ENCODE data around the gene DTYMK.

The DTYMK gene

DNA sequence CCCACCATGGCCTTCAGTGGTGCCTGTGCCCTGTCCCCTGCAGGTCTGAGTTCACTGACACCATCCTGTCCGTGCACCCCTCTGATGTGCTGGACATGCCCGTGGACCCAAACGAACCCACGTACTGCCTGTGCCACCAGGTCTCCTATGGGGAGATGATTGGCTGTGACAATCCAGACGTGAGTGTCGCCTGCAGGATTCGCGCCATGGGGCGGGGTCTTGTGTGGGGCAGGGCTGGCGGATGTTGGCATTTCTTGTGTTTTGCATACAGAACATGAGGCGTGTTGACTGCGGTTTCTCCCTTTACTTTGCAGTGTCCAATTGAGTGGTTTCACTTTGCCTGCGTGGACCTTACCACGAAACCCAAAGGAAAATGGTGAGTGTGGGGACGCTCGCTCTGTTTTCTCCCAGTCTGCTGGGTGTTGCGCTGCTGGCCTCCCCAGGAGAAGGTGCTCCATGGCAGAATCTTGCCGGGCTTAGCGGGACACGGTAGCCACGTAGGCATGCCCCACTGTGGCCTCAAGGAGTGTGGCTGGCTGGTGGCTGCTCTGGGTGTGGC is 36.4 kb upstream of the DTYMK start:
- DNase-seq (ENCODE audit: low spot score in 2 of 2) (no peak), ATAC-seq (no peak)
- H3K9me3 Mint-ChIP-seq, result no peaks in the 10 kb centered on the region
- peaks cover 57% of the 10 kb centered on the region for H3K36me3 Mint-ChIP-seq
- peaks cover 6% of the 10 kb centered on the region for H3K4me1 Mint-ChIP-seq
- H3K27ac Mint-ChIP-seq, result peak overlapping the region; percentile 26
- H3K4me3 Mint-ChIP-seq, result no peak overlapping the region

- Mint-ChIP-seq H3K27ac (no peak overlapping the region), H3K4me1 (peaks cover 6% of the 10 kb centered on the region), H3K9me3 (no peaks in the 10 kb centered on the region), H3K36me3 (peaks cover 69% of the 10 kb centered on the region), H3K4me3 (no peak overlapping the region)
- DNase-seq (ENCODE audit: low spot score in 2 of 2), result no peak
- no peak for ATAC-seq
These were observed 35.2 kb upstream of the DTYMK start for GRCh38 chr2:241721852-241722251.

GRCh38 chr2:241720560-241720959 is 33.9 kb upstream of the DTYMK start:
- peaks cover 75% of the 10 kb centered on the region for H3K36me3 Mint-ChIP-seq
- DNase-seq (ENCODE audit: low spot score in 2 of 2) (no peak), ATAC-seq (no peak)
- no peak overlapping the region for H3K4me3 Mint-ChIP-seq
- no peaks in the 10 kb centered on the region for H3K9me3 Mint-ChIP-seq
- H3K4me1 Mint-ChIP-seq, result peaks cover 6% of the 10 kb centered on the region
- no peak overlapping the region for H3K27ac Mint-ChIP-seq

GRCh38 chr2:241720099-241720498 is 33.5 kb upstream of the DTYMK start:
- H3K4me1 Mint-ChIP-seq, result peaks cover 6% of the 10 kb centered on the region
- no peak overlapping the region for H3K27ac Mint-ChIP-seq
- no peak overlapping the region for H3K4me3 Mint-ChIP-seq
- no peaks in the 10 kb centered on the region for H3K9me3 Mint-ChIP-seq
- DNase-seq (ENCODE audit: low spot score in 2 of 2) (no peak), ATAC-seq (no peak)
- H3K36me3 Mint-ChIP-seq, result peaks cover 79% of the 10 kb centered on the region

DNA sequence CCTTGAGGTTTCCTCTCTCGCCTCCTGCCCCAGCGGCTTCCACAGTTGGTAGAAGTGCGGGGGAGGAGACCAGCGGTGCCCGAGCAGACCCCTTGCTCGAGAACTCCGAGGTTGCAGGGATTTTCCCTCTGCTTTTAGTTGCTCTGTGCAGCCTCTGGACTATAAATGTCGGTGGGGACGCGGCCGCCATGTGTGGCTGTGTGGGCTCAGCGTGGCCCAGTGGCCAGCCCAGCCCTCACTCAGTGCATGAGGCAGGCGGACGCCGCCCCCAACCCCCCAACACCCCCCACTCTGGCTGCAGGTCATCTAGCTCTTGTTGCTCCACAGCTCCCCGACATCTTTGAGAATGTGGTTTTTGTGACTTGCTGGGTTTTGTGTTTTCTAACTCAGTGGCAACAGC is 32.5 kb upstream of the DTYMK start:
- Mint-ChIP-seq H3K9me3 (no peaks in the 10 kb centered on the region), H3K36me3 (peaks cover 87% of the 10 kb centered on the region), H3K4me1 (peaks cover 6% of the 10 kb centered on the region), H3K4me3 (no peak overlapping the region), H3K27ac (no peak overlapping the region)
- no peak for ATAC-seq
- DNase-seq (ENCODE audit: low spot score in 2 of 2), result no peak

GRCh38 chr2:241708879-241709278 is 22.3 kb upstream of the DTYMK start:
- ATAC-seq (no peak), DNase-seq (ENCODE audit: low spot score in 2 of 2) (no peak)
- H3K4me1 Mint-ChIP-seq, result peaks cover 15% of the 10 kb centered on the region
- H3K9me3 Mint-ChIP-seq, result no peaks in the 10 kb centered on the region
- H3K36me3 Mint-ChIP-seq, result peaks cover 100% of the 10 kb centered on the region
- no peak overlapping the region for H3K27ac Mint-ChIP-seq
- H3K4me3 Mint-ChIP-seq, result no peak overlapping the region

DNA sequence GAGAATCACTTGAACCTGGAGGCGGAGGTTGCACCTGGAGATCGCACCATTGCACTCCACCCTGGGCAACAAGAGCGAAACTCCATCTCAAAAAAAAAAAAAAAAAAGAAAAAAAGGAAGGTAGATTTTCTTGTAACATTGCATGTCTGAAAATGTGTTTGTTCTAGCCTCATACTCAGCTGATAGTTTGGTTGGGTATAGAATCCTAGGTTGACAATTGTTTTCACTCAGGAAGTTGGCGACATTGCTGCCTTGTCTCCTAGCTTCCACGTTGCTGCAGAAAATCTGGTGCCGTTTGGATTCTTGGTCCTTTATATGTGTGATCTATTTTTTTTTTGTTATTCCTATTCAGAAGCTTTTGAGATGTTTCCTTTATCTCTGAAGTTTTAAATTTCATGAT is 19.9 kb upstream of the DTYMK start:
- H3K4me1 Mint-ChIP-seq, result peaks cover 27% of the 10 kb centered on the region
- H3K9me3 Mint-ChIP-seq, result no peaks in the 10 kb centered on the region
- DNase-seq (ENCODE audit: low spot score in 2 of 2) (no peak), ATAC-seq (no peak)
- no peak overlapping the region for H3K4me3 Mint-ChIP-seq
- peaks cover 89% of the 10 kb centered on the region for H3K36me3 Mint-ChIP-seq
- no peak overlapping the region for H3K27ac Mint-ChIP-seq

DNA sequence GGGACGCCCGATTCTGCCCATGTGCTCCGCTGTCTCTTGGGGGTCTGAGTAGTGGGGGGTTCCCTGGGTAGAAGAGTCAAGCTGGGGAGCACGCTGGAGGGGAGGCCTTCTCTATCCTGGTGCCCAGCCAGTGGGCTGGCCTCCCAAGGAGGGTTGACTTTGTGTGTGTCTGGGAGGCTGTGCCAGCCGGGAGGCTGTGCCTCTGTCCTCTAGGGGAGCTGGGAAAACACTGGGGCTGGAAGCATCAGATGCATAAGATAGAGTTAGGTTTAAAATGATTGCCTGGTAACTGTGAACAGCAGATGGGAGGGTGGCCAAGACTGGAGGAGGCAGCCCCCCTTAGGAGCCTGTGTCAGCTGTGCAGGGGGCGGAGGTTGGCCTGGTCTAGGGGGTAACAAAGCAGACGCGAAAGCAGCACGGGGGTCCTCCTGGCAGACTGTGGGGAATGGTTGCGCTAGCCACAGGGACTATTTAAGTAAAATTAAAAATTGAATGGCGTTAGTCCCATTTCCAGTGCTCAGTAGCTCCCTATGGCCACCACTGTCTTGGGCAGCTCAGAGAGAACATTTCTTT is 16.5 kb upstream of the DTYMK start:
- peaks cover 69% of the 10 kb centered on the region for H3K36me3 Mint-ChIP-seq
- ATAC-seq (no peak), DNase-seq (ENCODE audit: low spot score in 2 of 2) (no peak)
- no peaks in the 10 kb centered on the region for H3K9me3 Mint-ChIP-seq
- H3K4me3 Mint-ChIP-seq, result peak overlapping the region; percentile 85
- peak overlapping the region; percentile 85 for H3K27ac Mint-ChIP-seq
- H3K4me1 Mint-ChIP-seq, result peaks cover 26% of the 10 kb centered on the region

DNA sequence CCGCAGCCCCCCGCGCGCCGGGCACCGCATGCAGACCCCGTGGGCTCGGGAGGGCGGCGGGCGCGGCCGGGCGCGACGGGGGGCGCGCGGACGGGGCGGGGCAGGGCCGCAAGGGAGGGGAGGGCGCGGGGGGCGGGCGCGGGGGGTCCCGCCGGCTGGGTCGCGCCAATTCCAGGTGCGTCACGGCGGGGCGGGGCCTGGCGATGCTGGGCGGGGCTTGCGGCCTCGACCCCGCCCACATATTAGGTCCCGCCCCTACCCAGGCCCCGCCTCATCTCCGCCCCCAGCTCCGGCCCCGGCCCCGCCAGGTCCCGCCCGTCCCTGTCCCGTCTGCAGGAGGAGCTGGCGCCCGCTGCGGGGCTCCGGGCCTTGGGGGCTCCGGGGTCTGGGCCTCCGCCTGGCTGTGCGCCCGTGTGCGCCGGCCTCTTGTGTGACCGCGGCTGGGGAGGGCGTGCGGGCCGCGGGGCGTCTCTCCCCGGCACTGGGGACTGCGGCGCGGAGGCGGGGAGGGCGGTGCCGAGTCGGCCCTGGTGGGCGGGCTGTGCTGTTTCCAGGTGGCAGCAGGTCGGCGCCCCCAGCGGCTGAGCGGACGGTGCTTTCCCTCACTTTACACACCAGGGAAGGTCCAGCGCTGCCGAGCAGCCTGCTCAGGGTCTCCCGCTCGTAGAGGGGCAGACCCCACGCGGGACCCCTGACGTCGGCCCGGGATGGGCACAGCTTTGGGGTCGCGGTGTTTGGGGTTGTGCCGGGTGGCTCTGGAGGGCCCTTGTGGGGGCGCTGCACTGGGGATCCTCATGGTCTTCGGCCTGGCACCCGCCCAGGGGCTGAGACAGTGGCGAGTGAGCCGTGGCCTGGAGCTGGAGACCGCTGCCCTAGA is 15.8 kb upstream of the DTYMK start:
- Mint-ChIP-seq H3K4me1 (peaks cover 26% of the 10 kb centered on the region), H3K27ac (peak overlapping the region; percentile 85), H3K36me3 (peaks cover 65% of the 10 kb centered on the region), H3K4me3 (peak overlapping the region; percentile 85), H3K9me3 (no peaks in the 10 kb centered on the region)
- peak; percentile 77 for ATAC-seq
- DNase-seq (ENCODE audit: low spot score in 2 of 2), result peak; percentile 88 to 95

DNA sequence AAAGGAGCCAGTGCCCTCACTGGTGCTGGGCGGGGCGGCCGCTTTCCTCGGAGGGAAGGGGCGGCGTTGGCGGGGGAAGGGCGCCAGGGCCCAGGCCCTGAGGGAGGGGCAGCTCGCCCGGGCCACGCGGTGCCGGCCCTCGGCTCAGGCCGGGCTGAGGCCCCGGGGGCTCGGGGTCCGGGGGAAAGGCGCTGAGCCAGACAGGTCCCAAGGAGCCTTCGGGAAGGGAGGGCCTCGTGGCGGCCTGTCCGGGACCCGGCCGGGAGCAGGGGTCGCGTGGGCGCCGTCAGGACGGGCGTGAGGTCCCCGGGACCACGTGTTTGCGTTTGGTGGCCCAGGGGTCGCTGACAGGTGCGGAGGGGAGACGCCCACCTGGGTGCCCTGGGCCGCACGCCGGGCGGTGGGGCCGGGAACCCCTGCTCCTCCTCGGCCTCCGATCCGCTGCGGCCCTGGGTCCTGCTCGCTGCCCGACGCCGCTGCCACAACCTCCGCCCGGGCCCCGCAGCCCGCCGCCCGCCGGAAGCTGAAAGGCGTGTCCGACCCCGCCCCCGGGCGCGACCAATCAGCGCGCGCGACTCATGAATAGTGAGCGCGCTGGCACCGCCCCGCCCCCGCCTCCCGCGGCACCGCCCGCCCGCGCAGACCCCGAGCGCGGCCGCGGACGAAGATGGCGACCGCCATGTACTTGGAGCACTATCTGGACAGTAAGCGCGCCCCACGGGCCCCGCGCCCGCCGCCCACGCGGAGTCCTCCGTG is 15.0 kb upstream of the DTYMK start, which contains the start of gene ING5:
Gene ING5 (plus strand): TSS at position 641 of the 756 bp plus-strand sequence. CDS start 27 bp downstream, at position 668.
- ATAC-seq (peak; percentile 78), DNase-seq (ENCODE audit: low spot score in 2 of 2) (peak; percentile 97)
- peak within 1 kb of the TSS; percentile 85 for H3K4me3 Mint-ChIP-seq
- H3K4me1 Mint-ChIP-seq, result peaks cover 26% of the 10 kb centered on the region
- peaks cover 57% of the 10 kb centered on the region for H3K36me3 Mint-ChIP-seq
- peak within 1 kb of the TSS; percentile 91 for H3K27ac Mint-ChIP-seq
- H3K9me3 Mint-ChIP-seq, result no peaks in the 10 kb centered on the region

DNA sequence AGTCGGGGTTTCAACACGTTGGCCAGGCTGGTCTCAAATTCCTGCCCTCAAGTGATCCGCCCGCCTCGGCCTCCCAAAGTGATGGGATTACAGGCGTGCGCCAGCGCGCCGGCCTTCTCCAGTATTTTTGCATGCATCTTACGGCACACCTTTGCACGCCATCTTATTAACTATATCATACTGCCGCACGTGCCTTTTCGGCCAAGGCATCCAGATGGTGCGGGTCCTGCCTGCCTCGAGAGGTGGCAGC is 14.5 kb upstream of the DTYMK start:
- Mint-ChIP-seq H3K9me3 (no peaks in the 10 kb centered on the region), H3K27ac (peak overlapping the region; percentile 91), H3K36me3 (peaks cover 52% of the 10 kb centered on the region), H3K4me3 (peak overlapping the region; percentile 85), H3K4me1 (peaks cover 26% of the 10 kb centered on the region)
- DNase-seq (ENCODE audit: low spot score in 2 of 2) (no peak), ATAC-seq (no peak)

GRCh38 chr2:241695651-241696050 is 9.0 kb upstream of the DTYMK start:
- peaks cover 61% of the 10 kb centered on the region for H3K36me3 Mint-ChIP-seq
- H3K9me3 Mint-ChIP-seq, result no peaks in the 10 kb centered on the region
- peak overlapping the region; percentile 1 for H3K27ac Mint-ChIP-seq
- H3K4me3 Mint-ChIP-seq, result no peak overlapping the region
- peaks cover under 1% of the 10 kb centered on the region for H3K4me1 Mint-ChIP-seq
- DNase-seq (ENCODE audit: low spot score in 2 of 2) (no peak), ATAC-seq (no peak)

- ATAC-seq (no peak), DNase-seq (ENCODE audit: low spot score in 2 of 2) (no peak)
- Mint-ChIP-seq H3K36me3 (peaks cover 70% of the 10 kb centered on the region), H3K9me3 (no peaks in the 10 kb centered on the region), H3K27ac (no peak overlapping the region), H3K4me3 (no peak overlapping the region), H3K4me1 (peaks cover 16% of the 10 kb centered on the region)
These were observed 5.8 kb upstream of the DTYMK start for GRCh38 chr2:241692448-241692847.

- no peak for DNase-seq (ENCODE audit: low spot score in 2 of 2)
- no peak for ATAC-seq
- H3K36me3 Mint-ChIP-seq, result peaks cover 82% of the 10 kb centered on the region
- no peak overlapping the region for H3K4me3 Mint-ChIP-seq
- no peak overlapping the region for H3K27ac Mint-ChIP-seq
- peaks cover 16% of the 10 kb centered on the region for H3K4me1 Mint-ChIP-seq
- no peaks in the 10 kb centered on the region for H3K9me3 Mint-ChIP-seq
These were observed 3.6 kb upstream of the DTYMK start for GRCh38 chr2:241690202-241690717.

- Mint-ChIP-seq H3K27ac (peak overlapping the region; percentile 26), H3K9me3 (no peaks in the 10 kb centered on the region), H3K4me1 (peaks cover 22% of the 10 kb centered on the region), H3K4me3 (peak overlapping the region; percentile 91), H3K36me3 (peaks cover 82% of the 10 kb centered on the region)
- DNase-seq (ENCODE audit: low spot score in 2 of 2) (no peak), ATAC-seq (no peak)
These were observed 2.7 kb upstream of the DTYMK start for GRCh38 chr2:241689306-241689705.

All from stimulated activated effector memory CD8-positive, alpha-beta T cell treated with anti-CD3 and anti-CD28 coated beads, Interleukin-12 subunit alpha, Interleukin-12 subunit beta, amount 100 ng/mL, for 72 hours (primary cell).